Measurements from ENCODE around the gene MDM2. TPM values are rescaled to one million over a fixed set of nuclear protein-coding genes. Genes with fewer than 3 reads are reported as not detected.
A peak's percentile ranks its signal among the peaks of the same experiment; 100 is the strongest.
"Not testable (repeated sequence)": the region's sequence is repeated elsewhere in the genome, so short reads cannot be mapped to it uniquely, and the experiment has no call there.

The MDM2 gene
- total RNA-seq, 1 experiment from 2014 or later = 159 TPM

GRCh38 chr12:68809190-68810026 is 1.4 kb downstream of the MDM2 start:
- Histone ChIP-seq H4K8ac (replicated peaks; ENCODE audit: insufficient read length, low read depth, low read length) (no peak overlapping the region), H3K27me3 (ENCODE audit: insufficient read depth, low read length) (no peaks in the 10 kb centered on the region), H3K56ac (ENCODE audit: insufficient read length, low read depth, low read length) (no peak overlapping the region), H3K9ac (ENCODE audit: extremely low read depth, insufficient read length, low read length) (peak overlapping the region; percentile 60), H3K23ac (ENCODE audit: insufficient read length, low read depth, low read length) (no peak overlapping the region), H3K79me2 (ENCODE audit: insufficient read depth, low read length) (peaks cover 5% of the 10 kb centered on the region; the same call in 1 of the 2 replicates), H3K4me1 (ENCODE audit: insufficient read depth, low read length) (peaks cover 4% of the 10 kb centered on the region; the same call in 1 of the 2 replicates), H3K9me3 (ENCODE audit: control insufficient read depth, low read depth, low read length) (no peaks in the 10 kb centered on the region), H3K23me2 (ENCODE audit: insufficient read length, low read depth, low read length, poor library complexity, severe bottlenecking) (peaks cover 9% of the 10 kb centered on the region), H3K27ac (ENCODE audit: insufficient read length, low read depth, low read length) (peak overlapping the region; percentile 93), H2BK5ac (ENCODE audit: insufficient read length, low read length) (no peak overlapping the region), H4K91ac (ENCODE audit: insufficient read length, low read depth, low read length) (no peak overlapping the region), H3K18ac (ENCODE audit: insufficient read length, low read depth, low read length) (no peak overlapping the region), H2BK12ac (ENCODE audit: insufficient read length, low read depth, low read length) (no peak overlapping the region), H4K20me1 (ENCODE audit: control insufficient read depth, insufficient read depth, insufficient read length) (no peaks in the 10 kb centered on the region), H3K4ac (ENCODE audit: low read depth, low read length) (no peak overlapping the region), H2AK5ac (ENCODE audit: insufficient read length, low read length) (no peak overlapping the region), H3K79me1 (ENCODE audit: insufficient read depth, low read depth, low read length, poor library complexity, severe bottlenecking) (no peaks in the 10 kb centered on the region), H3K14ac (ENCODE audit: insufficient read depth, low read length) (peak overlapping the region; percentile 2; the same call in 1 of the 2 replicates), H2AFZ (ENCODE audit: low read length) (no peak overlapping the region), H3K4me2 (ENCODE audit: insufficient read depth, insufficient read length, low read length) (peak overlapping the region; percentile 48), H2BK15ac (ENCODE audit: low read depth, low read length) (no peak overlapping the region), H2BK120ac (ENCODE audit: low read depth, low read length, poor library complexity, severe bottlenecking) (no peak overlapping the region), H4K5ac (ENCODE audit: insufficient read length, low read depth, low read length) (no peak overlapping the region), H3T11ph (ENCODE audit: low read length) (no peak overlapping the region), H2BK20ac (ENCODE audit: low read depth, low read length, poor library complexity, severe bottlenecking) (no peak overlapping the region)
- Mint-ChIP-seq H3K4me1 (peaks cover 30 to 35% of the 10 kb centered on the region in 2 experiments), H3K27me3 (ENCODE audit: low read depth) (no peaks in the 10 kb centered on the region), H3K4me3 (peak overlapping the region; percentile 94 to 95), H3K36me3 (ENCODE audit: insufficient read depth in 1 of 3, low read depth in 3 of 3) (peaks cover 21 to 52% (median 48%) of the 10 kb centered on the region in 3 experiments), H3K9me3 (peaks cover 0 to 2% of the 10 kb centered on the region in 2 experiments; a peak in 2 of 5 replicates), H3K27ac (peak overlapping the region; percentile 99; a peak in 6 of 7 replicates)
- TF ChIP-seq, protein P1, sequence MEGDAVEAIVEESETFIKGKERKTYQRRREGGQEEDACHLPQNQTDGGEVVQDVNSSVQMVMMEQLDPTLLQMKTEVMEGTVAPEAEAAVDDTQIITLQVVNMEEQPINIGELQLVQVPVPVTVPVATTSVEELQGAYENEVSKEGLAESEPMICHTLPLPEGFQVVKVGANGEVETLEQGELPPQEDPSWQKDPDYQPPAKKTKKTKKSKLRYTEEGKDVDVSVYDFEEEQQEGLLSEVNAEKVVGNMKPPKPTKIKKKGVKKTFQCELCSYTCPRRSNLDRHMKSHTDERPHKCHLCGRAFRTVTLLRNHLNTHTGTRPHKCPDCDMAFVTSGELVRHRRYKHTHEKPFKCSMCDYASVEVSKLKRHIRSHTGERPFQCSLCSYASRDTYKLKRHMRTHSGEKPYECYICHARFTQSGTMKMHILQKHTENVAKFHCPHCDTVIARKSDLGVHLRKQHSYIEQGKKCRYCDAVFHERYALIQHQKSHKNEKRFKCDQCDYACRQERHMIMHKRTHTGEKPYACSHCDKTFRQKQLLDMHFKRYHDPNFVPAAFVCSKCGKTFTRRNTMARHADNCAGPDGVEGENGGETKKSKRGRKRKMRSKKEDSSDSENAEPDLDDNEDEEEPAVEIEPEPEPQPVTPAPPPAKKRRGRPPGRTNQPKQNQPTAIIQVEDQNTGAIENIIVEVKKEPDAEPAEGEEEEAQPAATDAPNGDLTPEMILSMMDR (conservative IDR thresholded peaks at IDR 0.05) = no peak
- no CpG with 5 or more reads among the region's 12 CpGs for WGBS (ENCODE audit: extremely low coverage, insufficient read length, low lambda C conversion rate)
- no peak for DNase-seq

GRCh38 chr12:68810027-68810389 is 2.0 kb downstream of the MDM2 start:
- not testable (repeated sequence) for H3K23me2 ChIP-seq (ENCODE audit: insufficient read length, low read depth, low read length, poor library complexity, severe bottlenecking); H2BK12ac ChIP-seq (ENCODE audit: insufficient read length, low read depth, low read length); H2BK15ac ChIP-seq (ENCODE audit: low read depth, low read length); H3K4me2 ChIP-seq (ENCODE audit: insufficient read depth, insufficient read length, low read length); H2AK5ac ChIP-seq (ENCODE audit: insufficient read length, low read length); H4K8ac ChIP-seq (replicated peaks; ENCODE audit: insufficient read length, low read depth, low read length); H2BK20ac ChIP-seq (ENCODE audit: low read depth, low read length, poor library complexity, severe bottlenecking); H3K27me3 ChIP-seq (ENCODE audit: insufficient read depth, low read length); H3K4ac ChIP-seq (ENCODE audit: low read depth, low read length); DNase-seq; H3T11ph ChIP-seq (ENCODE audit: low read length); H2AFZ ChIP-seq (ENCODE audit: low read length); H3K4me1 ChIP-seq (ENCODE audit: insufficient read depth, low read length); H3K27me3 Mint-ChIP-seq (ENCODE audit: low read depth); H3K9ac ChIP-seq (ENCODE audit: extremely low read depth, insufficient read length, low read length); H3K23ac ChIP-seq (ENCODE audit: insufficient read length, low read depth, low read length); H3K27ac Mint-ChIP-seq; H3K18ac ChIP-seq (ENCODE audit: insufficient read length, low read depth, low read length); H3K9me3 ChIP-seq (ENCODE audit: control insufficient read depth, low read depth, low read length); H3K27ac ChIP-seq (ENCODE audit: insufficient read length, low read depth, low read length); H3K56ac ChIP-seq (ENCODE audit: insufficient read length, low read depth, low read length); H4K5ac ChIP-seq (ENCODE audit: insufficient read length, low read depth, low read length); H4K20me1 ChIP-seq (ENCODE audit: control insufficient read depth, insufficient read depth, insufficient read length); H2BK120ac ChIP-seq (ENCODE audit: low read depth, low read length, poor library complexity, severe bottlenecking); H4K91ac ChIP-seq (ENCODE audit: insufficient read length, low read depth, low read length); H3K79me2 ChIP-seq (ENCODE audit: insufficient read depth, low read length); H2BK5ac ChIP-seq (ENCODE audit: insufficient read length, low read length); H3K9me3 Mint-ChIP-seq; H3K14ac ChIP-seq (ENCODE audit: insufficient read depth, low read length); H3K79me1 ChIP-seq (ENCODE audit: insufficient read depth, low read depth, low read length, poor library complexity, severe bottlenecking)
- Mint-ChIP-seq H3K4me1 (peaks cover 24 to 29% of the 10 kb centered on the region in 2 experiments), H3K36me3 (ENCODE audit: insufficient read depth in 1 of 3, low read depth in 3 of 3) (peaks cover 21 to 58% (median 53%) of the 10 kb centered on the region in 3 experiments), H3K4me3 (peak overlapping the region; percentile 94 to 95)
- WGBS (ENCODE audit: extremely low coverage, insufficient read length, low lambda C conversion rate) = no CpG with 5 or more reads among the region's 13 CpGs
